ENCODE results near the gene SERPINF2.
"Not testable (repeated sequence)": the region's sequence is repeated elsewhere in the genome, so short reads cannot be mapped to it uniquely, and the experiment has no call there.

The SERPINF2 gene

DNA sequence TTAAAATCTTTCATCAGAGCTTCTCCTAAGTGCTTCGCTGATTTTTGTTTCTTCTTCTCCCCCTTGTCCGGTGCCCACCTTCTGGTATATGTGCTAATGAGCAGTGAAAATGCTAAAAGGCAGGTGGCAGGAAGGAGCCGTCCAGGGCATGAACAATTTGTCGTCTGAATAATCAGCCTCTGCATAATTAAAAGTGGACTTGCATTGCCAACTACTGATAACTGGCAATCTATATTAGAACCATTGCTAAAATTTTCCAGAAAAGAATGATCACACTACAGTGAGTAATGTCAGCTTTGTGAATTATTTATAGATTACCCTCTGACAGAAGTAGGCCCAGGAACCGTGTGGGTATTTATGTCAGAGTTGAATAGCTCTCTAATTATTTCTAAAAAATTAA is 47.3 kb downstream of the SERPINF2 start:
- no peak for DNase-seq (ENCODE audit: low spot score)

DNA sequence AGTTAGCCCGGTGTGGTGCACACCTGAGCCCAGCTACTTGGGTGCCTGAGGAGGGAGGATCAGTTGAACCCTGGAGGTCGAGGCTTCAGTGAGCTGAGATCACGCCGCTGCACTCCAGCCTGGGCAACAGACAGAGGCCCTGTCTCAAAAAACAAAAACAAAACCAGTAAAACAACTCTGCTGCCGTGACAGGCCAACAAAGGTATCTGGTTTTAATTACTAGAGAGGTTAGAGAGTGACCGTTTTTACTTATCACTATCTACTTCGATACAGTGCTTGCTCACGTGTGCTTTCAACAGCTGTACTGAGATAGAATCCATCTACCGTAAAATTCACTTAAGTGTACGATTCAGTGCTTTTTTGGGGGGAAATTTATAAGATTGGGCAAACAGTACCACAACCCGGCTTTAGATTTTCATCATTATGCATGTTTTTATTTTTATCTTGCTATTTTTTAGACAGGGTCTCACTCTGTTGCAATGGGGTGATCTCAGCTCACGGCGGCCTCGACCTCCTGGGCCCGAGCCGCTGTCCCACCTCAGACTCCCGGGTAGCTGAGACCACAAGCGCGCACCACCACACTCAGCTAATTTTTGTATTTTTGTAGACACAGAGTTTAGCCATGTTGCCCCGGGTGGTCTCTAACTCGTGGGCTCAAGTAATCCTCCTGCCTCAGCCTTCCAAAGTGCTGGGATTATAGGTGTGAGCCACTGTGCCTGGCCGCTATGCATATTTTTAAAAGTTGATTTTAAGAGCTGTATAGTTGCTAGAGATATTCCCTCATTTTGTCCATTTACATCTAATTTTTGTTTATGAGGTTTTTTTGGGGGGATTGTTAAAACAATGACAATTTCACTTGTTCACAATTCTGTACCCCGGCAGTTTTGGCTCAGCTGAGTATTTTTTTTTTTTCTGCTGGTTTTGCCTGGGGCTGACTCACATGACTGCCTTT is 50.1 kb downstream of the SERPINF2 start:
- DNase-seq (ENCODE audit: low spot score) = no peak

DNA sequence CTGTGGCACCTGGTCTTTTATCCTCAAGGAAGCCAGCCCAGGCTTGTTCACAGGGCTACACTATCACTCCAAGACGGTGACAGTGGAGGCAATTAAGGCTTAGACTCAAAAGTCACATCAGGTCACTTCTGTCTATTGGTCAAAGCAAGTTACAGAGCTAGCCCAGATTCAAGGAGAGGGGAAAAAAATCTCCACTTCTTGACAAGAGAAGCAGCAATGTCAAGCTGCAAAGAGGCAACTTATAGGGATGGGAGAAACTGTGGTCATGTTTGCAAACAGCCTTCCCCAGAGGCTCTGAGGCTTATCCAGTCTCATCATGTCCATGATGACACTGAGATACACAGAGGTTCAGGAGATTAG is 50.8 kb downstream of the SERPINF2 start:
- DNase-seq (ENCODE audit: low spot score) = no peak

DNA sequence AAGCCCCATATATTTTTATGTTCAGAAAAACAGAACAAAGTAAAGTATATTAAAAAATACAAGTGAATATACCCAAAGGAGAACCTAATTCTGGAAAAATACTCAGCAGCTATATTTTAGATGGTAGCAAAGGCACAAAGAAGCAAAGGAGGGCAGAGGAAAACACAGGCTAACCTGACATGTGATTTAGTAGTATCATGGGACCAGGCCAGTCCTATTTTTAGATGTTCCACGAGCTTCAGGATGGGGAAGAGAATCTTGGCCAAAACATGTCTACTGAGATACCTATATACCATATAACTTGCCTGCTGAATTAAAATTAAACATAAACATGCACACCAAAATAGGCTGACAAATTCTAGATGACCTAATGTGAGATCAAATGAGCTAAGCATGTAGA is 54.1 kb downstream of the SERPINF2 start:
- DNase-seq (ENCODE audit: low spot score) = no peak

DNA sequence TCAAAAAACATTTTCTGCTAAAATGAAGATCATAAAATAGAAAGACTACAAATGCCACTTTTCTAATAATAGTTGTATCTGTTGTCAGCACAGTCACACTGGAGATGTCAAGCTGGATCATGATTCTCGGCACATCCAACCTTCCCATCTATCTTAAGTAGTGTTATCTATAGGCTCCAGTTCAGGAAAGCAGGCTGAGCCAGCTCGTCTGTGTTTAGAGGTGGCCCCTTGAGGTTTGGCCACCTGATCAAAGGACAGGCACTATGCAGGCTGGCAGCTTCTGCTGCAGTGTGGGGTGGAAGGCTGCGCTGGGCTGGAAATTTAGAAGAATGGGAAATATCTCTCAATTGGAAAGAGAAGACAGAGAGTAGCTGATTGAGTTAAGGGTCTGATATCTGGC is 54.7 kb downstream of the SERPINF2 start:
- DNase-seq (ENCODE audit: low spot score) = no peak

DNA sequence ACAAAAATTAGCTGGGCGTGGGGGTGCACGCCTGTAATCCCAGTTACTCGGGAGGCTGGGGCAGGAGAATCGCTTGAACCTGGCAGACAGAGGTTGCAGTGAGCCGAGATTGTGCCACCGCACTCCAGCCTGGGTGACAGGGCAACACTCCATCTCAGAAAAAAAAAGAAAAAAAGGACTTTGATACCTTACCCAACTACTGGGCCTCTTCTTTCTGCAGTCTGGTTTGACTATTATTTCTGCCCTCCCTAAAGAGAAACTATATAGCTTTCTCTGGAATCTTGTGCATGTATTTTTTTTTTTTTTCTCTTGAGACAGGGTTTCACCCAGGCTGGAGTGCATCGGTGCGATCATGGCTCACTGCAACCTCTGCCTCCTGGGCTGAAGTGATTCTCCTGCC is 55.2 kb downstream of the SERPINF2 start:
- not testable (repeated sequence) for DNase-seq (ENCODE audit: low spot score)

DNA sequence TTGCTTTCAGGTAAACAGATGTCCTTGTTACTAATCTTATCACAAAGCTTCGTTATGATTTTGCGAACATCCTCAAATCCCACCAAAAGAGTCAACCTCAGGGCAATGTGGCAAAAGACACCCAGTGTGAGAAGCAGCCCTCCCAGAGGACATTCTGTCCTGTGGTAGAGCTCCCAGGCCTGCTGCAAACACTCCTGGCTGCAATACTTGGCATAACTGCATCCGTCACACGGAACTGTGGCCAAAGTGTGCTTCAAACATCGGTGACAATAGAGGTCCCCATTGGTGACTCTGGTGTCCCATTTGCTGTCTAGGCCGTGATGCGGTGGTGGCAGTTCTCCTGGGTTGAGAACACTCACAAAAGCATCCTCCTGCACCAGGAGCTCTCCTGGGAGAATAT is 57.6 kb downstream of the SERPINF2 start:
- DNase-seq (ENCODE audit: low spot score) = no peak

DNA sequence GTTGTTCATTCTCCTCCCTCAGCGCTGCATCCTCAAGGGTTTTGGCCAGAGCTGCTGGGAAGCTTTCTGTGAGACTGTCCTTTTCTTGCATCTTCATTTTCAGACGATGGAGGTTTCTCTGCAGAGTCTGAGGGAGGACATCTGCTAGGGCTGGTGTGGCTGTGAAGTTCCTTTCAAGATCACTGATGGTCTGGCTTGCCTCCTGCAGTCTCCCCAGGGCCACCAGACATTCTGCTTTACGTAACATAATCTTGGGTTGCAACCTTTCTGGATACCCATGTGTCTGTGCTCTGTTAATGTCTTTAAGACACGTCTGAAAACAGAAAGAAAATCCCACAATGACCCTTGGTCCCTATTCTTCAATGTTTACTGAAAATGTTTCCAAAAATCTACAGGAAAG is 58.0 kb downstream of the SERPINF2 start:
- DNase-seq (ENCODE audit: low spot score) = no peak

DNA sequence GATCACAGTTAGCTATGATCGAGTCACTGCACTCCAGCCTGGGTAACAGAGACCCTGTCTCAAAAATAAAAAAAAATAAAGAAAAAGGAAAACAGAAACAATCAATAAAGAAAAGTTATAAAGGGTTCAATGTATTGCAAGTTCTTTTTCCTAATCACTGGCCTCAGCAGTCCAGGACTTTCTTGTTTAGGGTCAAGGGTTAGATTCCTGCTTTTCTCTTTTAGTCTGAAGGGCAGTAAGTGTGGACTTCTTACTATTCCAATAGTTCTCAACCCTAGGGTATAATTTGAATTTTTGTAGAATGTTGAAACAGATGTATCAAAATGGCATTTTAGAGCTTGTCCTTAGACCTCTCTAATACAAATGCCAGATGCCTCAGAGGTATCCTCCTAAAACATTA is 59.8 kb downstream of the SERPINF2 start:
- no peak for DNase-seq (ENCODE audit: low spot score)

DNA sequence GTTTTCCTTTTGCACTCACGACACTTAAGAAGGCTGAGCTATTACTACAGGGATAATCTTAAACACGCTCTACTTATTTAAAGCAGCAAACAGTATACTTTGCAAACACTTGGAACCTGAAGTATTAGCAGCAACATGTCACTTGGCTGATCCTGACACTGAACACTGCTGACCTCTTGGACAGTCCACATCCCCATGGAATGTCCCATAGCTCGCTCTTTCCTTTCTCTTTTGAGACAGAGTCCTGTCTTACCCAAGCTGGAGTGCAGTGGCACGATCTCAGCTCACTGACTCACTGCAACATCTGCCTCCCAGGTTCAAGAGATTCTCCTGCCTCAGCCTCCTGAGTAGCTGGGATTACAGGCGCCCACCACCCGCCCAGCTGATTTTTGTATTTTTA is 60.6 kb downstream of the SERPINF2 start:
- no peak for DNase-seq (ENCODE audit: low spot score)
